Type B pancreatic cell (in vitro differentiated cells): ENCODE measurements around the gene ZNF578. TPM values are rescaled to one million over a fixed set of nuclear protein-coding genes. Genes with fewer than 3 reads are reported as not detected.
"Not testable (repeated sequence)": the region's sequence is repeated elsewhere in the genome, so short reads cannot be mapped to it uniquely, and the experiment has no call there.

Source experiments
- DNase-seq: peaks from one replicate; pipeline ENCODE4 v3.0.0; 2021; ENCODE audit warnings: mixed read lengths; ENCODE audit not compliant: unreplicated experiment; ENCODE audit errors: extremely low spot score
- H3K27ac Mint-ChIP-seq: 2 replicates; pipeline ENCODE4 v1.8.0; 2021; ENCODE audit warnings: mild to moderate bottlenecking, mixed read lengths
- H3K27me3 Mint-ChIP-seq: 2 replicates; pipeline ENCODE4 v1.8.0; 2021; ENCODE audit warnings: mixed read lengths
- H3K36me3 Mint-ChIP-seq: 2 replicates; pipeline ENCODE4 v1.8.0; 2021; ENCODE audit warnings: mixed read lengths
- H3K4me1 Mint-ChIP-seq: one replicate; pipeline ENCODE4 v1.8.0; 2021; ENCODE audit warnings: mixed read lengths; ENCODE audit not compliant: unreplicated experiment
- H3K4me3 Mint-ChIP-seq: 2 replicates; pipeline ENCODE4 v1.8.0; 2021; ENCODE audit warnings: mild to moderate bottlenecking, mixed read lengths
- H3K9me3 Mint-ChIP-seq: 2 replicates; pipeline ENCODE4 v1.8.0; 2021; ENCODE audit warnings: mixed read lengths
- CTCF ChIP-seq: fragments of 200-600 bp; sonication (generic); conservative IDR thresholded peaks from 2 replicates; pipeline ENCODE4 v1.5.0; 2021; ENCODE audit warnings: antibody characterized with exemption, mild to moderate bottlenecking
- total RNA-seq: library from RNA; stranded (reverse); gene quantifications from 2 replicates; pipeline ENCODE4 v1.2.1, GENCODE V29; 2021; ENCODE audit warnings: low replicate concordance

ZNF578 gene
- total RNA-seq, 1 donor from 2014 or later = 0.72 TPM

GRCh38 chr19:52524086-52524485, 70.7 kb downstream of the ZNF578 start:
- H3K27ac Mint-ChIP-seq = no peak overlapping the region
- no peak overlapping the region for H3K4me3 Mint-ChIP-seq
- peaks cover 2% of the 10 kb centered on the region for H3K36me3 Mint-ChIP-seq
- H3K4me1 Mint-ChIP-seq = peaks cover 32% of the 10 kb centered on the region
- no peaks in the 10 kb centered on the region for H3K9me3 Mint-ChIP-seq
- no peak for TF ChIP-seq CTCF
- H3K27me3 Mint-ChIP-seq = no peaks in the 10 kb centered on the region
- DNase-seq = no peak

GRCh38 chr19:52527134-52527955, 74.0 kb downstream of the ZNF578 start, which contains the start of gene ZNF808:
Gene ZNF808 (plus strand): TSS chr19:52527668. CDS start chr19:52543285, 15,617 bp downstream.
- Mint-ChIP-seq H3K9me3 (no peaks in the 10 kb centered on the region), H3K4me1 (peaks cover 16% of the 10 kb centered on the region), H3K27ac (peak within 1 kb of the TSS; percentile 98), H3K4me3 (peak within 1 kb of the TSS; percentile 99), H3K36me3 (peaks cover 7% of the 10 kb centered on the region), H3K27me3 (no peaks in the 10 kb centered on the region)
- TF ChIP-seq CTCF = peak; percentile 87
- DNase-seq = peak; percentile 93

- Mint-ChIP-seq H3K4me1 (peaks cover 16% of the 10 kb centered on the region), H3K27ac (peak overlapping the region; percentile 98), H3K9me3 (no peaks in the 10 kb centered on the region), H3K4me3 (peak overlapping the region; percentile 99), H3K36me3 (peaks cover 7% of the 10 kb centered on the region), H3K27me3 (no peaks in the 10 kb centered on the region)
- no peak for DNase-seq
- no peak for TF ChIP-seq CTCF
Observed at GRCh38 chr19:52527956-52528351, 74.6 kb downstream of the ZNF578 start.

GRCh38 chr19:52532480-52532879, 79.1 kb downstream of the ZNF578 start:
- H3K27ac Mint-ChIP-seq = peak overlapping the region; percentile 49
- H3K9me3 Mint-ChIP-seq = no peaks in the 10 kb centered on the region

GRCh38 chr19:52533901-52534300, 80.5 kb downstream of the ZNF578 start:
- Mint-ChIP-seq H3K4me1 (peaks cover 12% of the 10 kb centered on the region), H3K27me3 (no peaks in the 10 kb centered on the region), H3K36me3 (peaks cover 11% of the 10 kb centered on the region), H3K9me3 (no peaks in the 10 kb centered on the region), H3K27ac (peak overlapping the region; percentile 89), H3K4me3 (peak overlapping the region; percentile 63)
- no peak for TF ChIP-seq CTCF
- DNase-seq = no peak

More at GRCh38 chr19:52532480-52532879, 79.1 kb downstream of the ZNF578 start:
- Mint-ChIP-seq H3K36me3 (peaks cover 7% of the 10 kb centered on the region), H3K4me1 (peaks cover 20% of the 10 kb centered on the region), H3K27me3 (no peaks in the 10 kb centered on the region), H3K4me3 (no peak overlapping the region)
- DNase-seq = no peak
- no peak for TF ChIP-seq CTCF

GRCh38 chr19:52535385-52535770, 82.0 kb downstream of the ZNF578 start:
- Mint-ChIP-seq H3K36me3 (peaks cover 13% of the 10 kb centered on the region), H3K27ac (peak overlapping the region; percentile 89), H3K4me3 (peak overlapping the region; percentile 93)
- H3K9me3 Mint-ChIP-seq, H3K27me3 Mint-ChIP-seq, DNase-seq, H3K4me1 Mint-ChIP-seq: not testable (repeated sequence)
